DND-41 (cell line): ENCODE results near the gene TTN.

Source experiments
- ATAC-seq: fragments of 200-7000 bp; cut with Tn5 transposase; 3 replicates; pipeline ENCODE4 v1.9.1; 2021; ENCODE audit warnings: low read depth; ENCODE audit not compliant: insufficient read depth
- DNase-seq: peaks from one replicate; pipeline ENCODE4 v3.0.0-alpha.2; 2020
- H2AFZ ChIP-seq: 2 replicates; pipeline ENCODE4 v1.6.0; 2012; ENCODE audit warnings: low read depth, low read length
- H3K27ac ChIP-seq: 2 replicates; pipeline ENCODE4 v1.5.1; 2012; ENCODE audit warnings: low read length, inconsistent platforms
- H3K27me3 ChIP-seq: fragments of 200-600 bp; sonication (generic); 2 replicates; pipeline ENCODE4 v1.6.0; 2012; ENCODE audit warnings: low read length, mild to moderate bottlenecking, inconsistent platforms; ENCODE audit not compliant: insufficient read depth, poor library complexity
- H3K36me3 ChIP-seq: 2 replicates; pipeline ENCODE4 v1.5.1; 2012; ENCODE audit warnings: low read length, inconsistent platforms; ENCODE audit not compliant: insufficient read depth
- H3K4me1 ChIP-seq: 2 replicates; pipeline ENCODE4 v1.5.1; 2012; ENCODE audit warnings: mild to moderate bottlenecking, low read length; ENCODE audit not compliant: insufficient read depth
- H3K4me2 ChIP-seq: 2 replicates; pipeline ENCODE4 v1.6.0; 2012; ENCODE audit warnings: mild to moderate bottlenecking, moderate library complexity, low read length, inconsistent platforms; ENCODE audit not compliant: insufficient read depth
- H3K4me3 ChIP-seq, 2 experiments: fragments of 200-600 bp in 1 of 2; shearing (Covaris generic) in 1 of 2; 2 replicates each; pipeline ENCODE4 v1.5.1; 2012 to 2016; ENCODE audit warnings: inconsistent platforms in 2 of 2, low read length in 2 of 2, mild to moderate bottlenecking in 2 of 2, low read depth in 1 of 2, moderate library complexity in 1 of 2
- H3K79me2 ChIP-seq: 2 replicates; pipeline ENCODE4 v1.6.0; 2012; ENCODE audit warnings: low read length, inconsistent platforms; ENCODE audit not compliant: insufficient read depth
- H3K9ac ChIP-seq: 2 replicates; pipeline ENCODE4 v1.6.0; 2012; ENCODE audit warnings: low read depth, mild to moderate bottlenecking, inconsistent platforms, low read length, moderate library complexity
- H3K9me3 ChIP-seq: 2 replicates; pipeline ENCODE4 v1.5.1; 2012; ENCODE audit warnings: low read length, moderate library complexity, mild to moderate bottlenecking, inconsistent platforms; ENCODE audit not compliant: insufficient read depth, severe bottlenecking
- H4K20me1 ChIP-seq: 2 replicates; pipeline ENCODE4 v1.6.0; 2012; ENCODE audit warnings: low read length; ENCODE audit not compliant: insufficient read depth
- EZH2 ChIP-seq: IDR thresholded peaks from 3 replicates; pipeline ENCODE4 v1.6.1; 2012; ENCODE audit warnings: borderline replicate concordance, low read depth, mild to moderate bottlenecking, moderate library complexity, low read length, inconsistent platforms; ENCODE audit not compliant: severe bottlenecking
- TF ChIP-seq, protein P1 (sequence below): IDR thresholded peaks from 2 replicates; pipeline ENCODE4 v1.5.1; 2012; ENCODE audit warnings: borderline replicate concordance, low read length, moderate library complexity, mild to moderate bottlenecking; ENCODE audit not compliant: poor library complexity, severe bottlenecking; ENCODE audit errors: extremely low read depth

TTN gene

DNA sequence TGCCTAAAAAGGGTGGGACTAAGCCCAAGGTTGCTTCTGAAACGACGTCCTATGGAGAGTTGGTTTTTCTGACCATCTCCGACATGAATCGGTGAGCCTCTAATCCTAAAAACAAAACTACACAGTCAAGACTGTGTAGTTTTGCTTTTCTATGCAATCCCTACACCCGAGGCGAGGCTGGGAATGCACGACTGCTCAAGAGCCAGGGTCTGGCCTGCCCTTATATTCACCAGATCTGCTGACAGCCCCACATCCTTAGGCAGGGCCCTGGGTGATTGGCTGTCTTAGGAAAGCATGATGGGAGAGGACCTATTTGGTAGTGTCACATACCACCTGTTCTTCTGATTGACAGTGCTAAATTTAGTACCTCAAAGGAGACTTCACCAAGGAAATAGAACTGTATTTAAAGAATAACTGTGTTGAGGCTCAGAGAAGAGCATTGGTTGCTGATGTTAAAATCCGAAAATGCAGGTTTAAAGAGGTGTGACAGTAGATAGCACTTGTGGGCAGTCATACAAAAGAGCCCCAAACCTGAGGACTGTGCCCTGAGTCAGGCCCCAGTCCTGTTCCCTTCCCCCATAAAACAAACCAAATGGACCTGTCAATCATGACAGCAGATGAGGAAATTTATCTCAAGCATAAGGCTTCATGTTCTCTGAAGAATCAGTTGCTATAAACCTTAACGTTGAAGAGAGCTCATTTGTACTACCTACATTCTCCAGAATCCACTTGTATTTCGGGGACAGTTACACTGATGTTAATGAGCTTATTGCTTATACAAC lies at the start of gene TTN:
TSS of gene TTN (minus strand) at position 197 of the 782 bp plus-strand sequence. CDS start 2,781 bp downstream, outside the sequence.
- Histone ChIP-seq H4K20me1 (no peaks in the 10 kb centered on the region), H3K9ac (no peak within 1 kb of the TSS), H3K9me3 (no peaks in the 10 kb centered on the region), H3K4me2 (no peak within 1 kb of the TSS), H3K4me3 (no peak within 1 kb of the TSS), H3K27me3 (no peaks in the 10 kb centered on the region), H3K36me3 (no peaks in the 10 kb centered on the region), H2AFZ (no peak within 1 kb of the TSS), H3K4me1 (no peaks in the 10 kb centered on the region), H3K79me2 (no peaks in the 10 kb centered on the region), H3K27ac (no peak within 1 kb of the TSS)
- DNase-seq: no peak
- ATAC-seq: no peak
- no peak for TF ChIP-seq EZH2

- Histone ChIP-seq H3K4me2 (no peak overlapping the region), H3K27ac (no peak overlapping the region), H3K79me2 (no peaks in the 10 kb centered on the region), H2AFZ (no peak overlapping the region), H3K27me3 (peaks cover 4% of the 10 kb centered on the region), H3K4me3 (no peak overlapping the region), H3K36me3 (no peaks in the 10 kb centered on the region), H4K20me1 (no peaks in the 10 kb centered on the region), H3K9me3 (no peaks in the 10 kb centered on the region), H3K9ac (no peak overlapping the region), H3K4me1 (no peaks in the 10 kb centered on the region)
- TF ChIP-seq, protein P1, sequence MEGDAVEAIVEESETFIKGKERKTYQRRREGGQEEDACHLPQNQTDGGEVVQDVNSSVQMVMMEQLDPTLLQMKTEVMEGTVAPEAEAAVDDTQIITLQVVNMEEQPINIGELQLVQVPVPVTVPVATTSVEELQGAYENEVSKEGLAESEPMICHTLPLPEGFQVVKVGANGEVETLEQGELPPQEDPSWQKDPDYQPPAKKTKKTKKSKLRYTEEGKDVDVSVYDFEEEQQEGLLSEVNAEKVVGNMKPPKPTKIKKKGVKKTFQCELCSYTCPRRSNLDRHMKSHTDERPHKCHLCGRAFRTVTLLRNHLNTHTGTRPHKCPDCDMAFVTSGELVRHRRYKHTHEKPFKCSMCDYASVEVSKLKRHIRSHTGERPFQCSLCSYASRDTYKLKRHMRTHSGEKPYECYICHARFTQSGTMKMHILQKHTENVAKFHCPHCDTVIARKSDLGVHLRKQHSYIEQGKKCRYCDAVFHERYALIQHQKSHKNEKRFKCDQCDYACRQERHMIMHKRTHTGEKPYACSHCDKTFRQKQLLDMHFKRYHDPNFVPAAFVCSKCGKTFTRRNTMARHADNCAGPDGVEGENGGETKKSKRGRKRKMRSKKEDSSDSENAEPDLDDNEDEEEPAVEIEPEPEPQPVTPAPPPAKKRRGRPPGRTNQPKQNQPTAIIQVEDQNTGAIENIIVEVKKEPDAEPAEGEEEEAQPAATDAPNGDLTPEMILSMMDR: no peak
- TF ChIP-seq EZH2: no peak
- ATAC-seq (no peak), DNase-seq (no peak)
Observed at GRCh38 chr2:178855151-178855550, 47.9 kb upstream of the TTN start.

- ATAC-seq (no peak), DNase-seq (no peak)
- no peak overlapping the region for H3K27ac ChIP-seq
- no peaks in the 10 kb centered on the region for H3K79me2 ChIP-seq
- no peak overlapping the region for H2AFZ ChIP-seq
- TF ChIP-seq EZH2: no peak
- TF ChIP-seq, protein P1: no peak
- no peak overlapping the region for H3K4me3 ChIP-seq
- H3K9me3 ChIP-seq: no peaks in the 10 kb centered on the region
- H3K4me2 ChIP-seq: no peak overlapping the region
- H4K20me1 ChIP-seq: no peaks in the 10 kb centered on the region
- H3K4me1 ChIP-seq: no peaks in the 10 kb centered on the region
- H3K27me3 ChIP-seq: no peaks in the 10 kb centered on the region
- no peaks in the 10 kb centered on the region for H3K36me3 ChIP-seq
- no peak overlapping the region for H3K9ac ChIP-seq
Observed at GRCh38 chr2:178848335-178848734, 41.1 kb upstream of the TTN start.

DNA sequence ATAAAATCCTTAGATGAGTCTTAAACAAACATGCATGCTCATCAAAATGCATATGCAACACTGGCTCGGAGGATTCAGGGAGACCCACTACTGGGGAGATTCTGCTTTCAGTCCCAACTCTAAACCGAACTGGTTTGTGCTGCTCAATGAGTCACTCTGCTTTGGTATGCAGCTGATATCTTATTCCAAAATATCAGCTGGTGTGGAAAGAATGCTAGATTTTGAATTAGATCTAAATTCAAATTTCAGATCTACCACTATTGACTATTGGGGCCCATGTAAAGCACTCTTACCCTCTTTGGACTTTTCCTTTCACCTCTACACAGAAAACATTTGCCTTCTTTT lies 39.2 kb upstream of the TTN start:
- ATAC-seq: no peak
- Histone ChIP-seq H3K9me3 (no peaks in the 10 kb centered on the region), H3K36me3 (no peaks in the 10 kb centered on the region), H3K4me2 (no peak overlapping the region), H3K79me2 (no peaks in the 10 kb centered on the region), H4K20me1 (no peaks in the 10 kb centered on the region), H3K27ac (no peak overlapping the region), H3K9ac (no peak overlapping the region), H3K27me3 (no peaks in the 10 kb centered on the region), H3K4me1 (no peaks in the 10 kb centered on the region), H2AFZ (no peak overlapping the region), H3K4me3 (no peak overlapping the region)
- no peak for DNase-seq
- TF ChIP-seq, protein P1: no peak
